Neural progenitor cell (in vitro differentiated cells): ENCODE measurements around the gene CYP39A1.

Experiments used
- EZH2 ChIP-seq: fragments of 200-600 bp; sonication (generic); IDR thresholded peaks from 2 replicates; pipeline ENCODE4 v1.6.1; 2017; ENCODE audit warnings: antibody characterized with exemption, mild to moderate bottlenecking, moderate library complexity
- TF ChIP-seq, protein P1 (sequence below): fragments of 200-600 bp; sonication (generic); IDR thresholded peaks from 2 replicates; pipeline ENCODE4 v1.5.1; 2017; ENCODE audit warnings: antibody characterized with exemption, mild to moderate bottlenecking

DNA sequence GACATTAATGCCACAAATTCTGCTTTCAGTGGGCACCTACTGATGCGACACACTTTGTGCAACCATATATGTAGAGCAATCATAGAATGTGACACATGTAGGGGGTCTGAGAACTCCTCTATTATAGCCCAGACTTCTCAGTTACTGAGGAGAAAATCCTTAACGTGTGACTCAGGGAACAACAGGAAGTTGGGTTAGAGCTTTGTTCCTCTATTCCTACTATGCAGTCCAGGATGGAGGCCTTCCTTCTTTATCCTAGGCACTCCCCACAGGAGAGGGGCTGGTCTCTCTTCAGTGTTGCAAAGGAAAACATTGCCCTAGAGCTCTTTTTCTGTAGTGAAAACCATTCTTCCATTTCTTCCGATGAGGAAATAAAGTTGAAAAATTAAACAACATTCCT is 121.7 kb downstream of the CYP39A1 start:
- TF ChIP-seq, protein P1, sequence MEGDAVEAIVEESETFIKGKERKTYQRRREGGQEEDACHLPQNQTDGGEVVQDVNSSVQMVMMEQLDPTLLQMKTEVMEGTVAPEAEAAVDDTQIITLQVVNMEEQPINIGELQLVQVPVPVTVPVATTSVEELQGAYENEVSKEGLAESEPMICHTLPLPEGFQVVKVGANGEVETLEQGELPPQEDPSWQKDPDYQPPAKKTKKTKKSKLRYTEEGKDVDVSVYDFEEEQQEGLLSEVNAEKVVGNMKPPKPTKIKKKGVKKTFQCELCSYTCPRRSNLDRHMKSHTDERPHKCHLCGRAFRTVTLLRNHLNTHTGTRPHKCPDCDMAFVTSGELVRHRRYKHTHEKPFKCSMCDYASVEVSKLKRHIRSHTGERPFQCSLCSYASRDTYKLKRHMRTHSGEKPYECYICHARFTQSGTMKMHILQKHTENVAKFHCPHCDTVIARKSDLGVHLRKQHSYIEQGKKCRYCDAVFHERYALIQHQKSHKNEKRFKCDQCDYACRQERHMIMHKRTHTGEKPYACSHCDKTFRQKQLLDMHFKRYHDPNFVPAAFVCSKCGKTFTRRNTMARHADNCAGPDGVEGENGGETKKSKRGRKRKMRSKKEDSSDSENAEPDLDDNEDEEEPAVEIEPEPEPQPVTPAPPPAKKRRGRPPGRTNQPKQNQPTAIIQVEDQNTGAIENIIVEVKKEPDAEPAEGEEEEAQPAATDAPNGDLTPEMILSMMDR: no peak
- no peak for TF ChIP-seq EZH2
